AG10803 (cell line): ENCODE measurements around the gene TRPV2.

ENCODE experiments used
- DNase-seq: peaks from one replicate; pipeline ENCODE4 v3.0.0; 2010; ENCODE audit warnings: low read depth
- H3K4me3 ChIP-seq: 2 replicates; pipeline ENCODE4 v1.5.1; 2011; ENCODE audit warnings: mild to moderate bottlenecking, low read length, control low read depth
- CTCF ChIP-seq: conservative IDR thresholded peaks from 2 replicates; pipeline ENCODE4 v1.5.1; 2011; ENCODE audit warnings: mild to moderate bottlenecking, low read length, control low read depth, inconsistent platforms

Gene TRPV2

GRCh38 chr17:16466407-16466806 is 51.0 kb downstream of the TRPV2 start:
- H3K4me3 ChIP-seq: no peak overlapping the region
- no peak for TF ChIP-seq CTCF
- DNase-seq: no peak

GRCh38 chr17:16467044-16467443 is 51.7 kb downstream of the TRPV2 start:
- no peak overlapping the region for H3K4me3 ChIP-seq
- no peak for TF ChIP-seq CTCF
- no peak for DNase-seq

- no peak for TF ChIP-seq CTCF
- no peak overlapping the region for H3K4me3 ChIP-seq
- DNase-seq: no peak
Measured at GRCh38 chr17:16467886-16468285, 52.5 kb downstream of the TRPV2 start.

GRCh38 chr17:16468428-16468992 is 53.1 kb downstream of the TRPV2 start:
- H3K4me3 ChIP-seq: no peak overlapping the region
- no peak for DNase-seq
- no peak for TF ChIP-seq CTCF

GRCh38 chr17:16470265-16470664 is 54.9 kb downstream of the TRPV2 start:
- TF ChIP-seq CTCF: peak; percentile 18; the same call in 1 of the 2 replicates
- DNase-seq: no peak
- H3K4me3 ChIP-seq: no peak overlapping the region

- DNase-seq: no peak
- no peak overlapping the region for H3K4me3 ChIP-seq
- no peak for TF ChIP-seq CTCF
Measured at GRCh38 chr17:16471295-16471694, 55.9 kb downstream of the TRPV2 start.

- no peak for DNase-seq
- no peak overlapping the region for H3K4me3 ChIP-seq
- no peak for TF ChIP-seq CTCF
Measured at GRCh38 chr17:16472539-16472938, 57.2 kb downstream of the TRPV2 start.
